Activated B cell treated with CpG ODN at 0.5 μM for 24 hours (primary cell): ENCODE results near the gene CTAGE1. TPM values are rescaled to one million over a fixed set of nuclear protein-coding genes. Genes with fewer than 3 reads are reported as not detected.

Experiments
- ATAC-seq: fragments of 200-7000 bp; cut with Tn5 transposase; one replicate; pipeline ENCODE4 v1.10.0; 2021; ENCODE audit warnings: low read depth, mild to moderate bottlenecking, moderate library complexity
- CTCF ChIA-PET: fragments of 350-600 bp; sonication (Branson Sonifier 250); formaldehyde crosslinking; loops from one replicate; lab custom pipeline; 2021; ENCODE audit warnings: antibody characterized with exemption; lab: Charles Lee
- POLR2A ChIA-PET: fragments of 350-600 bp; sonication (Branson Sonifier 250); formaldehyde crosslinking; loops from one replicate; lab custom pipeline; 2021; ENCODE audit warnings: antibody characterized with exemption; lab: Charles Lee
- DNase-seq: peaks from one replicate; pipeline ENCODE4 v3.0.0; 2022
- H3K27ac Mint-ChIP-seq: one replicate; pipeline ENCODE4 v1.8.0; 2020; ENCODE audit warnings: mixed read lengths
- H3K27me3 Mint-ChIP-seq: one replicate; pipeline ENCODE4 v1.8.0; 2021; ENCODE audit warnings: mixed read lengths
- H3K36me3 Mint-ChIP-seq: one replicate; pipeline ENCODE4 v1.8.0; 2021; ENCODE audit warnings: low read depth, mixed read lengths
- H3K4me1 Mint-ChIP-seq: one replicate; pipeline ENCODE4 v1.8.0; 2021; ENCODE audit warnings: mixed read lengths
- H3K4me3 Mint-ChIP-seq: one replicate; pipeline ENCODE4 v1.8.0; 2020; ENCODE audit warnings: mild to moderate bottlenecking, mixed read lengths
- H3K9me3 Mint-ChIP-seq: one replicate; pipeline ENCODE4 v1.8.0; 2020; ENCODE audit warnings: mixed read lengths
- CTCF ChIP-seq: fragments of 200-600 bp; IDR thresholded peaks from one replicate; pipeline ENCODE4 v1.8.0; 2022; ENCODE audit warnings: antibody characterized with exemption, mild to moderate bottlenecking
- intact Hi-C: fragments of 100-400 bp; cut with micrococcal nuclease; formaldehyde crosslinking; loops from one replicate; pipeline ENCODE4 v1.15.1; 2024
- total RNA-seq: library from RNA; stranded (reverse); gene quantifications from 2 replicates; pipeline ENCODE4 v1.2.3, GENCODE V29; 2022

CTAGE1 gene
- total RNA-seq, 1 donor from 2014 or later = not detected

DNA sequence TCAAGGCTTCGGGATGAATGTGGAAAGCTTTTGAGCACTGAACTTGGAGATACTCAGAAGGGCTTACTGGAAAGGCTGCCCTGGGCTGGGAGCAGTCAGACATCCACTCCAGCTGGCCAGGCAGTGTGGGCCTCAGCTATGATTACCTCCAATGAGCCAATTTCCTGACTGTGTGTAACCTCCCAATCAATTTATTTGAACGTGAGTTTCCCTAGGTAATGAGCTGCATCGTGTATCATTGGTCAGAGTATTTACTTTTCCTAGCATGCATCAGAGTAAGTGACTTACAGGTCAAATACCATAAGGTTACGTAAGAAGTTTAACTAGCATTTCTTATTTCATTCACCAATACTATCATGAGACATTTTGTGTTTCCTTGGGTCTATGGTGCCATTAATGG lies 11.0 kb upstream of the CTAGE1 start:
- intact Hi-C loops = no loop called here
- no peaks in the 10 kb centered on the region for H3K4me1 Mint-ChIP-seq
- no peaks in the 10 kb centered on the region for H3K36me3 Mint-ChIP-seq
- H3K9me3 Mint-ChIP-seq = no peaks in the 10 kb centered on the region
- H3K27me3 Mint-ChIP-seq = no peaks in the 10 kb centered on the region
- CTCF ChIA-PET = no interaction called here
- ATAC-seq = no peak
- POLR2A ChIA-PET = no interaction called here
- no peak overlapping the region for H3K4me3 Mint-ChIP-seq
- no peak for TF ChIP-seq CTCF
- no peak for DNase-seq
- H3K27ac Mint-ChIP-seq = no peak overlapping the region

GRCh38 chr18:22427822-22428549 lies 10.3 kb upstream of the CTAGE1 start:
- POLR2A ChIA-PET = no interaction called here

GRCh38 chr18:22424565-22424963 lies 6.8 kb upstream of the CTAGE1 start:
- Mint-ChIP-seq H3K4me1 (no peaks in the 10 kb centered on the region), H3K27me3 (no peaks in the 10 kb centered on the region), H3K27ac (no peak overlapping the region), H3K4me3 (no peak overlapping the region), H3K36me3 (no peaks in the 10 kb centered on the region), H3K9me3 (no peaks in the 10 kb centered on the region)
- DNase-seq (no peak), ATAC-seq (no peak)
- TF ChIP-seq CTCF = no peak
- CTCF ChIA-PET = no interaction called here
- POLR2A ChIA-PET = no interaction called here
- intact Hi-C loops = no loop called here

More at GRCh38 chr18:22427822-22428549, 10.3 kb upstream of the CTAGE1 start:
- DNase-seq (no peak), ATAC-seq (no peak)
- H3K27ac Mint-ChIP-seq = no peak overlapping the region
- H3K36me3 Mint-ChIP-seq = no peaks in the 10 kb centered on the region
- TF ChIP-seq CTCF = no peak
- no peak overlapping the region for H3K4me3 Mint-ChIP-seq
- no peaks in the 10 kb centered on the region for H3K27me3 Mint-ChIP-seq
- no peaks in the 10 kb centered on the region for H3K9me3 Mint-ChIP-seq
- CTCF ChIA-PET = no interaction called here
- intact Hi-C loops = no loop called here
- no peaks in the 10 kb centered on the region for H3K4me1 Mint-ChIP-seq

DNA sequence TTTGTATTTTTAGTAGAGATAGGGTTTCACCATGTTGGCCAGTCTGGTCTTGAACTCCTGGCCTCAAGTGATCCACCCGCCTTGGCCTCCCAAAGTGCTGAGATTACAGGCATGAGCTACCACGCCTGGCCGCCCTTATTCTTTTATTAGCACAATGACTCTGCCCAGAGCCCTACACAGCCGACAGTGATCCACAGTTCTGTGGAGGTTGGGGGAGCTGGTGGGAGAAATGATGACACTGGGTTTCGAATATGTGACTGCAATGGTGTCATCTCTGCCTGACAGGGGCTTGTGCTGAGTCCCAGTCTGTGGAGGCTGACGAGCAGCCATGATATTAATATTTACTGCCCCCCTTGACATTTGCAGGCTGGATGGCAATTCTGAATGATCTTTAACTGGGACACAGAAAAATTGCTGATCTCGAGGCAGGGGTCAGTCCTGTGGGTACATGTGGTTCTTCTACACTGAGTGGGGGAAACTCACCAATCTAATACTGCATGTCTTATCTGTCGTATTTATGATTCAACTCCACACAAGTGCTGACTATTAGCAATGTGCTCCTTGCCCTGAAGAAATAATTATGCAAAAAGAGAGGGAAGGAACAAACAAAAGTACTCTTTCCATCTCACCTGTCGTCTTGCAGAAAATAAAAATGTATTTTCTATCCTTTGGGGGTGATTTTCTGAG lies 6.3 kb upstream of the CTAGE1 start:
- Mint-ChIP-seq H3K9me3 (no peaks in the 10 kb centered on the region), H3K36me3 (no peaks in the 10 kb centered on the region), H3K27ac (no peak overlapping the region), H3K27me3 (no peaks in the 10 kb centered on the region), H3K4me3 (no peak overlapping the region), H3K4me1 (no peaks in the 10 kb centered on the region)
- ATAC-seq (no peak), DNase-seq (no peak)
- intact Hi-C loops = no loop called here
- TF ChIP-seq CTCF = no peak
- ChIA-PET CTCF (no interaction called here), POLR2A (no interaction called here)

- POLR2A ChIA-PET = no interaction called here
- CTCF ChIA-PET = no interaction called here
- H3K27ac Mint-ChIP-seq = no peak overlapping the region
- no peaks in the 10 kb centered on the region for H3K36me3 Mint-ChIP-seq
- DNase-seq (no peak), ATAC-seq (no peak)
- H3K4me1 Mint-ChIP-seq = no peaks in the 10 kb centered on the region
- no peak for TF ChIP-seq CTCF
- no peaks in the 10 kb centered on the region for H3K27me3 Mint-ChIP-seq
- peaks cover 4% of the 10 kb centered on the region for H3K9me3 Mint-ChIP-seq
- intact Hi-C loops = no loop called here
- no peak overlapping the region for H3K4me3 Mint-ChIP-seq
Observed at GRCh38 chr18:22422909-22423548, 5.3 kb upstream of the CTAGE1 start.
